OCI-LY7 (cell line): ENCODE data around the gene GLDN.

Experiments
- EZH2phosphoT487 ChIP-seq: fragments of 200-600 bp; sonication (generic); IDR thresholded peaks from 2 replicates; pipeline ENCODE4 v1.6.1; 2018; ENCODE audit warnings: low read depth, borderline replicate concordance, mild to moderate bottlenecking, mixed run types, antibody characterized with exemption, low read length, moderate library complexity, mixed read lengths
- TF ChIP-seq, protein P1 (sequence below): fragments of 200-600 bp; sonication (generic); conservative IDR thresholded peaks from 2 replicates; pipeline ENCODE4 v1.5.1; 2014; ENCODE audit warnings: mild to moderate bottlenecking, antibody characterized with exemption, low read length, moderate library complexity, mixed read lengths

DNA sequence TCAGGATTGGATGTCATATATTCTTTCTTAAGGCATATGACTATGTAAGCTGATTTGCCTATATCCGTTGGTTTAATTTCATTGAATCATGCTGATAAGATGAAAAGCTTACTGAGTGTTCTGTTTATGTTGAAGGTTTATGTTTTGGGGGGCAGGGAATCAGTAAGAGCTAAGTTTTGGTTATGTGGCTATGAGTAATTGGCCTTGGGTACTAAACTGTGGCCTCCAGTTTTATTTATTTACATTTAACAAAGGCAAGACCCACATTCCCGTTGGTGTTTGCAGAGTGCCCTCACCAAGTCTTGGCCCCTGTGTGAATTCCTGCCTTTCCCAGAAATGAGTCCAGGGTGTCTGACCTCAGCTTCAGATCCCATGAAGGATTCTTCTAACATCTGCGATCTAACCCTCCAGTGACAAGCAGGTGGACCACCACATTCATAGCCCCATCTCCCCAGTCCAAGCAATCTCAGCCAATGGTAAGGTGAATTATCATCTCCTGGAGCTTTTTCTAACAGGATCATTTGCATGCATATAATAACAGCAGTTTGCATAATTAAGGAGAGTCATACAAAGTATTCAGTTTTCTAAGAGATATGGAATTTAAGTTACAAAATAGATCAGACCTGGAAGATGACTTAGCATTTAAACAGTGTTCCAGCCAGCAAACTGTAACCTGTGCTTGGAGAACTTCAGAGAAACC lies 27.4 kb downstream of the GLDN start:
- TF ChIP-seq, protein P1, sequence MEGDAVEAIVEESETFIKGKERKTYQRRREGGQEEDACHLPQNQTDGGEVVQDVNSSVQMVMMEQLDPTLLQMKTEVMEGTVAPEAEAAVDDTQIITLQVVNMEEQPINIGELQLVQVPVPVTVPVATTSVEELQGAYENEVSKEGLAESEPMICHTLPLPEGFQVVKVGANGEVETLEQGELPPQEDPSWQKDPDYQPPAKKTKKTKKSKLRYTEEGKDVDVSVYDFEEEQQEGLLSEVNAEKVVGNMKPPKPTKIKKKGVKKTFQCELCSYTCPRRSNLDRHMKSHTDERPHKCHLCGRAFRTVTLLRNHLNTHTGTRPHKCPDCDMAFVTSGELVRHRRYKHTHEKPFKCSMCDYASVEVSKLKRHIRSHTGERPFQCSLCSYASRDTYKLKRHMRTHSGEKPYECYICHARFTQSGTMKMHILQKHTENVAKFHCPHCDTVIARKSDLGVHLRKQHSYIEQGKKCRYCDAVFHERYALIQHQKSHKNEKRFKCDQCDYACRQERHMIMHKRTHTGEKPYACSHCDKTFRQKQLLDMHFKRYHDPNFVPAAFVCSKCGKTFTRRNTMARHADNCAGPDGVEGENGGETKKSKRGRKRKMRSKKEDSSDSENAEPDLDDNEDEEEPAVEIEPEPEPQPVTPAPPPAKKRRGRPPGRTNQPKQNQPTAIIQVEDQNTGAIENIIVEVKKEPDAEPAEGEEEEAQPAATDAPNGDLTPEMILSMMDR, result no peak
- TF ChIP-seq EZH2phosphoT487, result no peak
